Thyroid gland (tissue), 4 donors: ENCODE results near the gene TCHH. TPM values are rescaled to one million over a fixed set of nuclear protein-coding genes. Genes with fewer than 3 reads are reported as not detected.
"Not testable (repeated sequence)": the region's sequence is repeated elsewhere in the genome, so short reads cannot be mapped to it uniquely, and the experiment has no call there.

Experiments
- DNase-seq, 2 donors: peaks; one replicate each; pipeline ENCODE4 v3.0.0-alpha.2; 2019
- H3K27ac ChIP-seq, 3 donors: fragments of 200-600 bp; sonication (generic); 1 replicate in 2 of 3; 2 replicates in 1 of 3; pipeline ENCODE4 v1.5.1; 2016 to 2019; ENCODE audit warnings: mild to moderate bottlenecking in 1 of 3, moderate library complexity in 1 of 3
- H3K27me3 ChIP-seq: fragments of 200-600 bp; sonication (generic); one replicate; pipeline ENCODE4 v1.5.1; 2019
- H3K36me3 ChIP-seq, 2 donors: fragments of 200-600 bp; sonication (generic); one replicate each; pipeline ENCODE4 v1.5.1; 2016 to 2019
- H3K4me1 ChIP-seq, 2 donors: fragments of 200-600 bp; sonication (generic); one replicate each; pipeline ENCODE4 v1.5.1; 2017 to 2019
- H3K4me3 ChIP-seq, 3 donors: fragments of 200-600 bp; sonication (generic); replicated peaks in 1 of 3; 1 replicate in 2 of 3; 2 replicates in 1 of 3; pipeline ENCODE4 v1.5.1; 2016; ENCODE audit warnings: mild to moderate bottlenecking in 1 of 3
- H3K9me3 ChIP-seq: fragments of 200-600 bp; sonication (generic); one replicate; pipeline ENCODE4 v1.5.1; 2017
- POLR2A ChIP-seq, 2 donors: fragments of 450-650 bp; IDR thresholded peaks; one replicate each; pipeline ENCODE4 v1.6.1; 2017; ENCODE audit warnings: antibody characterized with exemption in 2 of 2, mild to moderate bottlenecking in 2 of 2, moderate library complexity in 1 of 2
- whole genome bisulfite sequencing, 2 donors: methylation state at CpG; one replicate each; pipeline ENCODE4 v1.1.5; 2017; 5-methylcytosine and 5-hydroxymethylcytosine counted together
- intact Hi-C: fragments of 100-400 bp; cut with DNase I; formaldehyde crosslinking; loops from one replicate; pipeline ENCODE4 v1.15.1; 2023
- total RNA-seq, 4 donors: library from RNA; depleted of rRNA; stranded (reverse); fragments of >200 nt; gene quantifications; one replicate each; pipeline ENCODE4 v1.2.3, GENCODE V29; 2016
- TF ChIP-seq, protein P1 (sequence below), 6 experiments: fragments of 200-600 bp in 3 of 6; fragments of 450-650 bp in 3 of 6; sonication (generic) in 3 of 6; IDR thresholded peaks; one replicate each; pipeline ENCODE4 v1.5.1; 2016 to 2019; ENCODE audit warnings: antibody characterized with exemption in 6 of 6, mild to moderate bottlenecking in 2 of 6, inconsistent platforms in 1 of 6, moderate library complexity in 1 of 6

Gene TCHH
- total RNA-seq, 4 donors from 2014 or later: 0.11 to 0.40 (median 0.13) TPM; not detected in 1

DNA sequence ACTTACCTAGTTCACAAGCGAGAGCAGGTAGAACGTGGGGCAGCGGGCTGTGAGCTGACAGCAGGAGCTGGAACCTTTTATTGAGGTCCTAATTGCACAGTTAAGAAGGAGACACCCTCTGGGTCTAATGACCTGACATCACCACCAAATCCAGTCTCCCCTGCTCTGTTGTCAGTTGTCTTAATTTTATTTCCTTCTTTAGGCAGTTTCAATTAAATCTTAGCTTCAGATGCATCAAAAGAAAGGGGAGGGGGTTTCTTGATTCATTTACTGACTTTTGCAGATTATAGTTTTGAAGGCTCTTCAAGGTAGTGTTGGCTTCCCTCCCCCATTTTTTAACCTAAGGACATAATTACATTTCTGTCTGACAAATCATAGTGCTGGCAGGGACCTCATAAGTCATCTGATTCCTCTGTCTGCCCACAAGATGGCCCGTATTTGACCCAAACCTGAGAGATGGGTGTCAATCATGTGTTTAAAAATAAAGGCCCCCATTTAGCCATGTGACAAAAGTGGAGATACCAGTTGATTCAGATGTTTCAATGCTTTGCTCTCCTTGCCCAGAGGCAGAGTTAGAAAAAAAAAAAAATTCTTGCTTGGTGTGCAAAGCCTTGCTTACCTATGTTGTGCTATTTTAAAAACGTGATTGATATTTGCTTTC is 26.1 kb downstream of the TCHH start, which contains the start of gene TCHHL1:
TSS of gene TCHHL1 (minus strand) at position 51 of the 661 bp plus-strand sequence. CDS start 921 bp downstream, outside the sequence.
- H3K27ac ChIP-seq: no peak within 1 kb of the TSS
- 81 to 82% methylated on average over 5 of the region's 5 CpGs for WGBS, 2 donors
- no peaks in the 10 kb centered on the region for H3K4me1 ChIP-seq
- no peaks in the 10 kb centered on the region for H3K9me3 ChIP-seq
- no peaks in the 10 kb centered on the region for H3K27me3 ChIP-seq
- intact Hi-C loops: no loop called here
- DNase-seq: no peak
- no peaks in the 10 kb centered on the region for H3K36me3 ChIP-seq
- no peak for TF ChIP-seq POLR2A (IDR thresholded peaks at IDR 0.05)
- TF ChIP-seq, protein P1, sequence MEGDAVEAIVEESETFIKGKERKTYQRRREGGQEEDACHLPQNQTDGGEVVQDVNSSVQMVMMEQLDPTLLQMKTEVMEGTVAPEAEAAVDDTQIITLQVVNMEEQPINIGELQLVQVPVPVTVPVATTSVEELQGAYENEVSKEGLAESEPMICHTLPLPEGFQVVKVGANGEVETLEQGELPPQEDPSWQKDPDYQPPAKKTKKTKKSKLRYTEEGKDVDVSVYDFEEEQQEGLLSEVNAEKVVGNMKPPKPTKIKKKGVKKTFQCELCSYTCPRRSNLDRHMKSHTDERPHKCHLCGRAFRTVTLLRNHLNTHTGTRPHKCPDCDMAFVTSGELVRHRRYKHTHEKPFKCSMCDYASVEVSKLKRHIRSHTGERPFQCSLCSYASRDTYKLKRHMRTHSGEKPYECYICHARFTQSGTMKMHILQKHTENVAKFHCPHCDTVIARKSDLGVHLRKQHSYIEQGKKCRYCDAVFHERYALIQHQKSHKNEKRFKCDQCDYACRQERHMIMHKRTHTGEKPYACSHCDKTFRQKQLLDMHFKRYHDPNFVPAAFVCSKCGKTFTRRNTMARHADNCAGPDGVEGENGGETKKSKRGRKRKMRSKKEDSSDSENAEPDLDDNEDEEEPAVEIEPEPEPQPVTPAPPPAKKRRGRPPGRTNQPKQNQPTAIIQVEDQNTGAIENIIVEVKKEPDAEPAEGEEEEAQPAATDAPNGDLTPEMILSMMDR (IDR thresholded peaks at IDR 0.05): no peak
- H3K4me3 ChIP-seq: no peak within 1 kb of the TSS

DNA sequence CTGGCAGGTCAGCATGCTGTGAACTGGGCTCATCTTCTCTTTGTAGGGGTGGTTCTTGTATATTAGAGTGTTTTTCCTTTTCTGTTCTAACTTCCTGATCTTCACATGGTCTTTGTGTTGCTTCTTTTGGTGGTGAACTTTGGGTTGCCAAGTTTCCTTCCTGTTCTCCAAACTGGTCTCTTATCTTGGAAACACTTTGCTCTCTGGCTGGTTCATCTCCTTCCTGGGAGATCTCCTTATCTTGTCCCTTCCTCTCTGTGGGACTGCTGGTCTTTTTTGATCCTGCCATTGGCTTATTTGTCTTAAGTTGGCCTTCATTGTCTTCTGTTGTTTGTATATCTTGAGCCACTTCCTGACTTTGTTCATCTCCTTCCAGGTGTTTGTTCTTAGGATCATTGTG is 28.5 kb downstream of the TCHH start:
- no peak overlapping the region for H3K27ac ChIP-seq
- H3K4me3 ChIP-seq: no peak overlapping the region
- H3K36me3 ChIP-seq: no peaks in the 10 kb centered on the region
- no peak for TF ChIP-seq POLR2A (IDR thresholded peaks at IDR 0.05)
- TF ChIP-seq, protein P1 (IDR thresholded peaks at IDR 0.05): no peak
- H3K9me3 ChIP-seq: no peaks in the 10 kb centered on the region
- intact Hi-C loops: no loop called here
- DNase-seq: no peak
- no peaks in the 10 kb centered on the region for H3K4me1 ChIP-seq
- no peaks in the 10 kb centered on the region for H3K27me3 ChIP-seq

DNA sequence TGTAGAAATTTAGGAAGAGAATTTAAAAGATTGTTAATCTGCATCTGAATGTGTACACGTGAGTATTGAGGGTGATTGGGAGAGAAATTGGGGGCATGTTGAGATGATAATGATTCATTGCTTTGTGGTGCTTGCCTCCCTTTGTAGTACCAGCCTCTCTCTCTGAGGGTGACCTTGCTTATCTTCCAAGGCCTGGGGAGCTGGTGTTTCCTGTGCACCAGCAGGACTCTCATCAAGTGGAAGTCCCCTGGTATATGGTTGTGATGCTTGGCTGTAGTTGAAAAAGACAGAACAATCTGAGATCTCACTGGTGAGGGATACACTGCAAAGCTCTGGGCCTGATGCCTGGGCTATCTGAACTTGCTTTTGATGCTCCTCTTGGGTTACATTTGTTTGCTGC is 30.4 kb downstream of the TCHH start:
- DNase-seq: no peak
- Histone ChIP-seq H3K27me3 (no peaks in the 10 kb centered on the region), H3K36me3 (no peaks in the 10 kb centered on the region), H3K9me3 (no peaks in the 10 kb centered on the region), H3K4me3 (no peak overlapping the region), H3K27ac (no peak overlapping the region), H3K4me1 (no peaks in the 10 kb centered on the region)
- WGBS, 2 donors: 62 to 88% methylated on average over 1 of the region's 1 CpG
- intact Hi-C loops: no loop called here
- TF ChIP-seq, protein P1 (IDR thresholded peaks at IDR 0.05): no peak
- TF ChIP-seq POLR2A (IDR thresholded peaks at IDR 0.05): no peak

DNA sequence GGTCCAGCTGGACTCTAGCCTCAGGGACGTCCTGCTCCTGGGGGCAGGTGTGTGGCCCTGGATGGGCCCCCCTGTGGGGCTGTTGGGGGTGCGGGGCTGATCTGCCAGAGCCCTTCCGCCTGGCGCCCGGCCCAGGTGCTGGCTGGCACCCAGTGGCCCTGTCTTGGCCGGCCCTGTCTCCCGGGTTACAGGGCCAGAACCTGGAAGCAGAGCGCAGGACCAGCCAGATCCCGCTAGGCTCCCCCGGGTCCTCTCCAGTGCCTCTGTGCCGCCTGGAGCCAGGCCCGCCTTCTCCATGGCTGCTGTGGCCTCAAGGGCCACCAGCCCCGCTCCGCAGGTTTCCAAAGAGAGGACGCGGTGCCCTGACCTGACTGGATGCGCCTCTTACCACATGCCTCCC is 34.2 kb downstream of the TCHH start:
- H3K27ac ChIP-seq, H3K9me3 ChIP-seq, H3K36me3 ChIP-seq, intact Hi-C loops, H3K4me3 ChIP-seq, DNase-seq, H3K27me3 ChIP-seq, H3K4me1 ChIP-seq: not testable (repeated sequence)
- 91 to 94% methylated on average over 5 to 10 of the region's 17 CpGs for WGBS, 2 donors

DNA sequence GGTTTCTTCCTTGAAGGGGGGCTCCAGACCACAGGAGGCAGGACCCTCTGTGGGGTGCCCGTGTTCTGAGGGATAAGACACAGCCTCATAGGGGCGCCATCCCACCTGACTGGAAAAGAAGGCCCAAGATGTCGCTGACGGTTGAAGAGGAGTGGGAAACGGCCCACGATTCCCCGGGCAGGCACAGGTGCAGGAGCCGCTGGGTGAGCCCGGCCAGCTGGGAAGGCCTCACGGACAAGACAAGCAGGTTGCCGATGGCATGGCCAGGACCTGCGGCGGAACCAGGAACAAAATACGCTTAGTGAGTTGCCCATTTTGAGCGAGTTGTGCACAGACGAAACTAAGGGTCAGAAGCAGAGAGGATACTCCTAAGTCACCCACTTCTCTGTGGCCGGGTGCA is 34.8 kb downstream of the TCHH start:
- H3K9me3 ChIP-seq, H3K27me3 ChIP-seq, DNase-seq, H3K36me3 ChIP-seq, H3K4me3 ChIP-seq, intact Hi-C loops, H3K27ac ChIP-seq, H3K4me1 ChIP-seq: not testable (repeated sequence)
- WGBS, 2 donors: 92% methylated on average over 17 of the region's 17 CpGs

DNA sequence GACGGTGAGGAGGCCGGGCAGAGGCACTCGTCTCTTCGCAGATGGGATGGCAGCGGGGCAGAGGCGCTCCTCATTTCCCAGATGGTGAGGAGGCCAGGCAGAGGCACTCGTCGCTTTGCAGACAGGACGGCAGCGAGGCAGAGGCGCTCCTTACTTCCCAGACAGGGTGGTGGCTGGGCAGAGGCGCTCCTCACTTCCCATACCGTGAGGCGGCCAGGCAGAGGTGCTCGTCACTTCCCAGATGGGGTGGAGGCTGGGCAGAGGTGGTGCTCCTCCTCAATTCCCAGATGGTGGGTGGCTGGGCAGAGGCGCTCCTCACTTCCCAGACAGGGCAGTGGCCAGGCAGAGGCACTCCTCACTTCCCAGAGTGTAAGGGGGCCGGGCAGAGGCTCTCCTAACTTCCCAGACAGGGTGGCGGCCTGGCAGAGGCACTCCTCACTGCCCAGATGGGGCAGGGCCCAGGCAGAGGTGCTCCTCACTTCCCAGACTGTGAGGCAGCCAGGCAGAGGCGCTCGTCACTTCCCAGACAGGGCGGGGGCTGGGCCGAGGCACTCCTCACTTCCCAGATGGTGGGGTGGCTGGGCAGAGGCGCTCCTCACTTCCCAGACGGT is 36.3 kb downstream of the TCHH start:
- no peak for DNase-seq
- Histone ChIP-seq H3K4me3 (no peak overlapping the region), H3K27me3 (no peaks in the 10 kb centered on the region), H3K9me3 (no peaks in the 10 kb centered on the region), H3K27ac (no peak overlapping the region), H3K36me3 (no peaks in the 10 kb centered on the region), H3K4me1 (no peaks in the 10 kb centered on the region)
- TF ChIP-seq, protein P1 (IDR thresholded peaks at IDR 0.05): no peak
- no peak for TF ChIP-seq POLR2A (IDR thresholded peaks at IDR 0.05)
- 84 to 87% methylated on average over 12 to 16 of the region's 24 CpGs for WGBS, 2 donors
- intact Hi-C loops: no loop called here
